Endothelial cell of umbilical vein (primary cell): ENCODE measurements around the gene CPSF2.

Experiments
- CTCF ChIP-seq, 2 donors: IDR thresholded peaks; 1 replicate in 1 of 2; 2 replicates in 1 of 2; pipeline ENCODE4 v1.5.1; 2011; ENCODE audit warnings: low read length in 2 of 2, mild to moderate bottlenecking in 2 of 2, moderate library complexity in 2 of 2, control low read depth in 1 of 2, inconsistent platforms in 1 of 2, low read depth in 1 of 2; ENCODE audit not compliant: insufficient read depth in 1 of 2; ENCODE audit errors: extremely low read depth in 1 of 2
- EZH2 ChIP-seq: IDR thresholded peaks from 2 replicates; pipeline ENCODE4 v1.6.1; 2012; ENCODE audit warnings: borderline replicate concordance, low read depth, mild to moderate bottlenecking, moderate library complexity, low read length, inconsistent platforms; ENCODE audit not compliant: severe bottlenecking
- FOS ChIP-seq: IDR thresholded peaks from 2 replicates; pipeline ENCODE4 v1.6.1; 2011; ENCODE audit warnings: mild to moderate bottlenecking, low read length, moderate library complexity, borderline replicate concordance; ENCODE audit not compliant: insufficient read depth
- GATA2 ChIP-seq: IDR thresholded peaks from 2 replicates; pipeline ENCODE4 v1.7.0; 2011; ENCODE audit warnings: low read depth, mild to moderate bottlenecking, moderate library complexity, mixed read lengths, low read length; ENCODE audit not compliant: insufficient read length, insufficient read depth
- JUN ChIP-seq: IDR thresholded peaks from 2 replicates; pipeline ENCODE4 v1.6.1; 2011; ENCODE audit warnings: borderline replicate concordance, low read depth; ENCODE audit not compliant: insufficient read length, insufficient read depth
- MAX ChIP-seq: IDR thresholded peaks from 2 replicates; pipeline ENCODE4 v1.6.1; 2011; ENCODE audit not compliant: insufficient read depth, insufficient read length
- MYC ChIP-seq: IDR thresholded peaks from one replicate; pipeline ENCODE4 v1.6.1; 2011; ENCODE audit warnings: mild to moderate bottlenecking, low read depth, low read length
- POLR2A ChIP-seq: IDR thresholded peaks from 2 replicates; pipeline ENCODE4 v1.6.1; 2012; ENCODE audit warnings: low read depth, mild to moderate bottlenecking, control low read depth, low read length
- POLR2AphosphoS5 ChIP-seq: IDR thresholded peaks from 2 replicates; pipeline ENCODE4 v1.6.1; 2012; ENCODE audit warnings: low read depth, mild to moderate bottlenecking, control low read depth, low read length, moderate library complexity; ENCODE audit not compliant: insufficient read depth

- TF ChIP-seq CTCF (IDR thresholded peaks at IDR 0.05; ENCODE audit: extremely low read depth in 1 of 2, insufficient read depth in 1 of 2, low read depth in 1 of 2, low read length in 2 of 2) (no peak), POLR2AphosphoS5 (no peak), POLR2A (no peak), JUN (no peak), MYC (no peak), MAX (no peak), EZH2 (no peak), GATA2 (no peak), FOS (no peak)
These were observed 28.4 kb upstream of the CPSF2 start for GRCh38 chr14:92093320-92093719.
